ENCODE results near the gene AIG1. TPM values are rescaled to one million over a fixed set of nuclear protein-coding genes. Genes with fewer than 3 reads are reported as not detected.

The AIG1 gene
- total RNA-seq, 1 donor from 2014 or later: 29.6 TPM

DNA sequence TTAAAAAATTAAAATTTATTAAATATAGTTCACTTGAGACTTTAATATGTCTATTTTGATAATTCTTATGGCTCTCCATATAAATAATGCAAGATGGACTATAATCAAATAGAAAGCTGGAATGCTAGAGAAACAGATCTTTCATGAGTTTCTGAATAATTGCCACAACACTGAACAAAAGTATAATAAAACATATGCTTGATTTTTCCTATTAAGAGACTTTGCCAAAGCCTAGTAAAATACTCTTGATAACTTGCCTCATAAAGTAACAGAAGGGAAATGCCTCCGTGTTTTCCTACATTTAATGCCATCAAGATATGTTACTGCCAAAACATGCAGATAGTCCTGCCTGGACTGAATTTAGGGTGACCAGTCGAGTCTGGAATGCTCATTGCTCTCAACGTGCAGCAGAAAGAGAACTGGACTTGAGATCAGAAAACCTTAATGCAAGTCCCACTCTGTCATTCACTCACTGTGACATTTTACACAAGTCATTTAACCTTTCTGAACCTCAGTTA is 153.2 kb downstream of the AIG1 start:
- intact Hi-C loops (cut with DNase I): no loop called here
- H3K4me1 ChIP-seq: peaks cover 4% of the 10 kb centered on the region
- ATAC-seq (no peak), DNase-seq (no peak)
- no peak overlapping the region for H3K27ac ChIP-seq
- TF ChIP-seq, protein P1, sequence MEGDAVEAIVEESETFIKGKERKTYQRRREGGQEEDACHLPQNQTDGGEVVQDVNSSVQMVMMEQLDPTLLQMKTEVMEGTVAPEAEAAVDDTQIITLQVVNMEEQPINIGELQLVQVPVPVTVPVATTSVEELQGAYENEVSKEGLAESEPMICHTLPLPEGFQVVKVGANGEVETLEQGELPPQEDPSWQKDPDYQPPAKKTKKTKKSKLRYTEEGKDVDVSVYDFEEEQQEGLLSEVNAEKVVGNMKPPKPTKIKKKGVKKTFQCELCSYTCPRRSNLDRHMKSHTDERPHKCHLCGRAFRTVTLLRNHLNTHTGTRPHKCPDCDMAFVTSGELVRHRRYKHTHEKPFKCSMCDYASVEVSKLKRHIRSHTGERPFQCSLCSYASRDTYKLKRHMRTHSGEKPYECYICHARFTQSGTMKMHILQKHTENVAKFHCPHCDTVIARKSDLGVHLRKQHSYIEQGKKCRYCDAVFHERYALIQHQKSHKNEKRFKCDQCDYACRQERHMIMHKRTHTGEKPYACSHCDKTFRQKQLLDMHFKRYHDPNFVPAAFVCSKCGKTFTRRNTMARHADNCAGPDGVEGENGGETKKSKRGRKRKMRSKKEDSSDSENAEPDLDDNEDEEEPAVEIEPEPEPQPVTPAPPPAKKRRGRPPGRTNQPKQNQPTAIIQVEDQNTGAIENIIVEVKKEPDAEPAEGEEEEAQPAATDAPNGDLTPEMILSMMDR (IDR thresholded peaks at IDR 0.05): no peak
- no peak overlapping the region for H3K4me3 ChIP-seq
- H3K9me3 ChIP-seq: no peaks in the 10 kb centered on the region
- no peaks in the 10 kb centered on the region for H3K27me3 ChIP-seq (ENCODE audit: low read depth)
- no peaks in the 10 kb centered on the region for H3K36me3 ChIP-seq

DNA sequence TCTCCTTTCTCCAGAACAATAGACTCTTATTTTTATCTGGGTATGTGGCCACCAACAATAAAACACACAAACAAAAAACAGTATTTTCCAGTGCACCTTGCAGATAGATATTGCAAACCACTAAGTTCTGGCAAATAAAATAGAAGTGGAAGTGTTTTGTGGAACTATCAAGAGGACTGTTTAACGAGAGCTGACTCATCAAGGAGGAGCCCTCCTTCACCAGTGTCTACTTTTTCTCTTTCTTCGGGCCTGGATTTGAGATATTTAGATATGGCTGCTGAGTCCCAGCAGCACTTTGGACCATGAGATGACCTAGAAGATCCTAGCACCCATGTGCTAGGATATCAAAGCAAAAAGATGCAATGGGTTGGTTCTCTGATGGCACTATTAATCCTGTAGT is 154.7 kb downstream of the AIG1 start:
- DNase-seq: no peak
- Histone ChIP-seq H3K9me3 (no peaks in the 10 kb centered on the region), H3K27me3 (ENCODE audit: low read depth) (no peaks in the 10 kb centered on the region), H3K4me3 (no peak overlapping the region), H3K36me3 (no peaks in the 10 kb centered on the region), H3K4me1 (peaks cover 4% of the 10 kb centered on the region), H3K27ac (no peak overlapping the region)
- TF ChIP-seq, protein P1 (IDR thresholded peaks at IDR 0.05): no peak
- intact Hi-C loops (cut with DNase I): no loop called here
- no peak for ATAC-seq

DNA sequence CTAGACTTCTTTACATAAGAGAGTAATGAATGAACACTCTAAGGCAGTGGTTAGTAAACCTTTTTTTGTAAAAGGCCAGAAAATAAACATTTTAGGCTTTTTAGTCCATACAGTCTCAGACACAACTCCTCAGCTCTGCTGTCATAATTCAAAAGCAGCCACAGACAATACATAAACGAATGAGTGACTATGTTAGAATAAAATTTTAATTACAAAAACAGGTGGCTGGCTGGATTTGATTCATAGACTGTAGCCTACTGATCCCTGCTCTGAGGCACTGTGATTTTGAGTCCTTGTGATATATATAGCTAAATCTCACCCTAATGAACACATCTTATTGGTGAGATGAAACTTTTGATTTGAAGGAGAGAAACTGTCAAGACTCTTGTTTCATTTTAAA is 155.1 kb downstream of the AIG1 start:
- Histone ChIP-seq H3K36me3 (no peaks in the 10 kb centered on the region), H3K27ac (no peak overlapping the region), H3K4me1 (peaks cover 4% of the 10 kb centered on the region), H3K27me3 (ENCODE audit: low read depth) (no peaks in the 10 kb centered on the region), H3K4me3 (no peak overlapping the region), H3K9me3 (no peaks in the 10 kb centered on the region)
- DNase-seq (no peak), ATAC-seq (peak in 1 of 2 donors; percentile 19)
- TF ChIP-seq, protein P1 (IDR thresholded peaks at IDR 0.05): no peak
- intact Hi-C loops (cut with DNase I): no loop called here

DNA sequence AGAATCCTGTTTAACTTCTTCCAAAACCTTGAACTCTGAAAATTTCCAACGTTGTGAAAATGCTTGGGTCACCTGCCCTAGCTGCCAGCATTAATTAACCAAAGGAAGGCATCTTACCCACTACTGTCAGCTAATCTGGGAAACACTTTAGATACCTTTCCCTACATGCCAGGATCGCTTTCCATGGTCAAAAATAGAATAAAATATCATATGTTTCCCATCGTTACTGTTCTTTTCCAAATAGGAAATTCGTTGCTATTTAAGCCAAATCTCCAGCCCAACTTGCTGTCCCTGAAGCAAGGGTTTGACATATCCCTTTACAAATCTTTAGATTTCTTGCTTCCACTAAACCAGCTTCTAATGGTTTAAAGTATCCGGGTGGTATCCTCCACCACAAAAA is 157.5 kb downstream of the AIG1 start:
- intact Hi-C loops (cut with DNase I): no loop called here
- no peaks in the 10 kb centered on the region for H3K9me3 ChIP-seq
- no peak overlapping the region for H3K4me3 ChIP-seq
- no peak overlapping the region for H3K27ac ChIP-seq
- no peaks in the 10 kb centered on the region for H3K36me3 ChIP-seq
- no peak for ATAC-seq
- no peak for DNase-seq
- TF ChIP-seq, protein P1 (IDR thresholded peaks at IDR 0.05): no peak
- H3K4me1 ChIP-seq: no peaks in the 10 kb centered on the region
- H3K27me3 ChIP-seq (ENCODE audit: low read depth): no peaks in the 10 kb centered on the region

DNA sequence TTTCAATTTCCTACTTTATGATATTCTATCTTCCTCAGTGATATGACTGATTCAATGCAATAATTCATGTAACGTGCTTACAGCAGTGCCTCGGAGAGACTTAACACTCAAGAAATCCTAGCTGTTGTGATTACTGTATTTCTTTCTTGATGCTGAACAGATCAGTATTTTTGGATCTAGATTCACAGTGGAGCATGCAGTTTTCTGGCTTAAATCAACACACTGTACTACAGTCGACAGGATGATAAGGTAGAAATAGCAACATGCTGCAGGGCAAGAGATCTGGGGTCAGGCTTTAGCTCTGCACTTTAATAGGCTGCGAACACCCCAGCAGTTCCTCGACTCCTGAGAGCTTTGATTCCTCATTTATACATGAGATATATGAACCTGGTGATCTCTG is 161.0 kb downstream of the AIG1 start:
- H3K4me1 ChIP-seq: no peaks in the 10 kb centered on the region
- TF ChIP-seq, protein P1 (IDR thresholded peaks at IDR 0.05): no peak
- H3K27me3 ChIP-seq (ENCODE audit: low read depth): no peaks in the 10 kb centered on the region
- intact Hi-C loops (cut with DNase I): no loop called here
- H3K36me3 ChIP-seq: no peaks in the 10 kb centered on the region
- no peaks in the 10 kb centered on the region for H3K9me3 ChIP-seq
- H3K27ac ChIP-seq: peak overlapping the region; percentile 51
- ATAC-seq (no peak), DNase-seq (no peak)
- no peak overlapping the region for H3K4me3 ChIP-seq

DNA sequence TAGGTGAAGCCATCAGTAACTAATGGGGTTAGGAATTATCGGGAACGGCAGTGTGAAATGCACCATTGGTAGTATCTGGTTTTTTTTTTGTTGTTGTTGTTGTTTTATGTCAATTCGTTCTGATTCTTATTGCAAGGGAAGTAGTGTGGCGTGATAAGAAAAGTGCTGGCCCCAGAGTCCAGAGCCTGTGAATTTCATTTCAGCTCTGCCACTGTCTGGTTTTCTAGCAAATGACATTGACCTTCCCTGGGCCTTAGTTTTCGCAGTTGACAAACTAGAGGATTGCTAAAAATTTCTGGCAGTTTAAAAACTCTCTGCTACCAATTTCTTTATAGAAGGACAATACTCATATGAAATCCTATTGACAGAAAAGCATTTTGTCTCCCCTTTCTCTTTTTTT is 161.6 kb downstream of the AIG1 start:
- Histone ChIP-seq H3K27me3 (ENCODE audit: low read depth) (no peaks in the 10 kb centered on the region), H3K27ac (peak overlapping the region; percentile 51), H3K4me3 (no peak overlapping the region), H3K4me1 (no peaks in the 10 kb centered on the region), H3K9me3 (no peaks in the 10 kb centered on the region), H3K36me3 (no peaks in the 10 kb centered on the region)
- intact Hi-C loops (cut with DNase I): no loop called here
- ATAC-seq (no peak), DNase-seq (no peak)
- TF ChIP-seq, protein P1 (IDR thresholded peaks at IDR 0.05): no peak

Measured in lower lobe of right lung (tissue), 2 donors.